Measurements from ENCODE around the gene TFPI2.

- TF ChIP-seq CTCF (IDR thresholded peaks at IDR 0.05; ENCODE audit: low read depth, low read length, missing input control) (no peak), ZBTB33 (IDR thresholded peaks at IDR 0.05) (no peak), SP1 (IDR thresholded peaks at IDR 0.05) (no peak), YY1 (IDR thresholded peaks at IDR 0.05) (no peak), JUND (IDR thresholded peaks at IDR 0.05) (no peak), MAX (IDR thresholded peaks at IDR 0.05) (no peak), FOXA1 (IDR thresholded peaks at IDR 0.05) (no peak), RAD21 (IDR thresholded peaks at IDR 0.05) (no peak), ATF3 (IDR thresholded peaks at IDR 0.05) (no peak), TAF1 (conservative IDR thresholded peaks at IDR 0.05) (no peak), GABPA (IDR thresholded peaks at IDR 0.05 in 1 of 2, conservative IDR thresholded peaks at IDR 0.05 in 1 of 2) (no peak), REST (IDR thresholded peaks at IDR 0.05) (no peak), HNF4G (IDR thresholded peaks at IDR 0.05) (no peak), NR2F2 (IDR thresholded peaks at IDR 0.05) (no peak)
These were observed 30.1 kb upstream of the TFPI2 start for GRCh38 chr7:93920496-93921182.

Data from liver (tissue), 3 donors.